ENCODE data around the gene ZNF232. TPM values are rescaled to one million over a fixed set of nuclear protein-coding genes. Genes with fewer than 3 reads are reported as not detected.
"Not testable (repeated sequence)": the region's sequence is repeated elsewhere in the genome, so short reads cannot be mapped to it uniquely, and the experiment has no call there.

Gene ZNF232
- total RNA-seq, 1 donor from 2014 or later: 11.4 TPM

DNA sequence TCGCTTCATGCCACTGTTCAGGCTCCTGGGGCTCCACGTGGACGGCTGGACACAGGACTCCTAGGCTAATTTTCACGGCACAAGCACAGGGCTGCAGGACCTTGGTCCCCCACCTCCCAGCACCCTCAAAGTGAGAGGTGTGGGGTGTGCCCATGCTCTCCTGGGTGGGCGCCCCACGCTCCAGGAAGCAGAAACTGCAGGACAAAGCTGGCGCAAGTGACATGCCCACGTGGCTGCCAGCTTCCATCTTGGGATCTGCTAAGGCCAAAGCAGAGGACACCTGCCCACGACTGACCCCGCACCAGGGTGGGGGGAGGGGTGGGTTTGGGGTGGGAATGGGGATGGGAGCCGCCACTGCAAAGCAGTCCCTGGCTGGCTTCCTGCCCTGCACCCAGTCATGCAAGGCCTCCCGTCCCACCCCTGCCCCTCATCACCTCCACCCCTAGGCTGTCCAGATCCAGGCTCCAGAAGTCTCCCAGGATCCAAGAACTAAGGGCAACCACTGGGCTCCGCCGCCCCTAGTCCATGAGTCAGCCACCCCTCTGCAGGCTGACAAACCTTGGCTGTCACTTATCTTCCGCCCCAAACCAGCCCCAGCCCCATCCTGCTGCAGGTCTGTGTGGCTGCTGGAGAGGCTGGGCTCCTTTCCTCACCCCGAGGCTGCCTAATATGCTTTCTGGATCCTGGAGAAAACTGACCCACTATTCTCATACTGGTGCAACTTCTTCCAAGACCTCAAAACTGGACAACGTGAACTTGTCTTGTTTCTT, 15.2 kb upstream of the ZNF232 start:
- intact Hi-C loops (cut with DNase I): no loop called here
- DNase-seq: peak; percentile 24

DNA sequence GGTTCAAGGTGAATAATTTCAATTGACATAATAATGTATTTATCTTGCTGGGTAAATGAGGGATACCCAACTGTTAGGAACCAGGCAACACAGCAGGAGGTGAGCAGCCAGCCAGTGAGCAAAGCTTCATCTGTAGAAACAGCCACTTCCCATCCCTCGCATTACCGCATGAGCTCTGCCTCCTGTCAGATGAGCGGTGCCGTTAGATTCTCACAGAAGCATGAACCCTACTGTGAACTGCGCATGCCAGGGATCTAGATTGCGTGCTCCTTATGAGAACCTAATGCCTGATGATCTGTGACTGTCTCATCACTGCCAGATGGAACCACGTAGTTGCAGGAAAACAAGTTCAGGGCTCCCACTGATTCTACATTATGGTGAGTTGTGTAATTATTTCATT, 13.2 kb upstream of the ZNF232 start:
- DNase-seq; H3K9me3 ChIP-seq; H3K4me1 ChIP-seq; ATAC-seq; intact Hi-C loops (cut with DNase I); H3K36me3 ChIP-seq; H3K4me3 ChIP-seq; H3K27ac ChIP-seq: not testable (repeated sequence)
- H3K27me3 ChIP-seq (ENCODE audit: low read depth): peaks cover 26% of the 10 kb centered on the region

More for the DNA sequence above, 15.2 kb upstream of the ZNF232 start:
- H3K4me3 ChIP-seq: no peak overlapping the region
- H3K9me3 ChIP-seq: no peaks in the 10 kb centered on the region
- peaks cover 6% of the 10 kb centered on the region for H3K4me1 ChIP-seq
- no peak for TF ChIP-seq CTCF (IDR thresholded peaks at IDR 0.05)
- no peak overlapping the region for H3K27ac ChIP-seq
- H3K36me3 ChIP-seq: no peaks in the 10 kb centered on the region
- ATAC-seq: no peak
- H3K27me3 ChIP-seq (ENCODE audit: low read depth): peaks cover 20% of the 10 kb centered on the region

DNA sequence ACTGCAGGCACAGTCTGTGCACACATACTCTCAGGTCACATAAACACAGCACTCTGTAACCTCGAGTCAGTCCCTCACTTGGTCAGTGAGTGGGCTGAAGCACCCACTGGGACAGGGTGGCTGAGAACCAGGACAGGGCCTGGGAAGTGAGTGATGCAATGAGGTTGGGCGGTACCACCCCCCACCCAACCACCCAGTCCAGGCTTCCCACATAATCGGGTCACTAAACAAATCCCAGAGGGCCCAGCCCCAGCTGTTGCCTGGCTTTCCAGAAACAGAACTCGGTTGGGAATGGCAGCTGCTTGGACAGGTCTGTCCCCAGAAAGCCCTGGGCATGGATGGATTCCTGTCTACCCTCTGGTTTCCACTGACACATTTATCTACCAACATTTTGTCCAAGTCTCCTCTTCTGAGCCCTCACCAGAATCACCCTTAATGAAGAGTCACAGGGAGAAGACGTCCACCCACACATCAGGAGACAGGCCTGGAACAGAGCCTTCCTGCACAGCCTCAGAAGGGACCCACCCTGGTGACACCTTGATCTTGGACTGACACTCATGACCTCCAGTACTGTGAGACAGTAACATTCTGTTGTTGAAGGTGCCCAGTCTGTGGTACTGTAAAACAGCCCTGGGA, 12.6 kb upstream of the ZNF232 start:
- intact Hi-C loops (cut with DNase I): not testable (repeated sequence)

GRCh38 chr17:5123343-5124124, 11.9 kb upstream of the ZNF232 start:
- no peaks in the 10 kb centered on the region for H3K9me3 ChIP-seq
- peaks cover 6% of the 10 kb centered on the region for H3K4me1 ChIP-seq
- H3K4me3 ChIP-seq: peak overlapping the region; percentile 56
- intact Hi-C loops (cut with DNase I): no loop called here
- H3K27me3 ChIP-seq (ENCODE audit: low read depth): peaks cover 26% of the 10 kb centered on the region
- no peak for TF ChIP-seq CTCF (IDR thresholded peaks at IDR 0.05)
- DNase-seq (peak; percentile 26), ATAC-seq (peak; percentile 49 to 56)
- H3K36me3 ChIP-seq: no peaks in the 10 kb centered on the region
- H3K27ac ChIP-seq: no peak overlapping the region

More for the DNA sequence above, 12.6 kb upstream of the ZNF232 start:
- not testable (repeated sequence) for H3K9me3 ChIP-seq, H3K27ac ChIP-seq, H3K4me3 ChIP-seq, H3K4me1 ChIP-seq, H3K36me3 ChIP-seq
- H3K27me3 ChIP-seq (ENCODE audit: low read depth): peaks cover 26% of the 10 kb centered on the region
- ATAC-seq (peak in 1 of 2 donors; percentile 14), DNase-seq (peak; percentile 14)

DNA sequence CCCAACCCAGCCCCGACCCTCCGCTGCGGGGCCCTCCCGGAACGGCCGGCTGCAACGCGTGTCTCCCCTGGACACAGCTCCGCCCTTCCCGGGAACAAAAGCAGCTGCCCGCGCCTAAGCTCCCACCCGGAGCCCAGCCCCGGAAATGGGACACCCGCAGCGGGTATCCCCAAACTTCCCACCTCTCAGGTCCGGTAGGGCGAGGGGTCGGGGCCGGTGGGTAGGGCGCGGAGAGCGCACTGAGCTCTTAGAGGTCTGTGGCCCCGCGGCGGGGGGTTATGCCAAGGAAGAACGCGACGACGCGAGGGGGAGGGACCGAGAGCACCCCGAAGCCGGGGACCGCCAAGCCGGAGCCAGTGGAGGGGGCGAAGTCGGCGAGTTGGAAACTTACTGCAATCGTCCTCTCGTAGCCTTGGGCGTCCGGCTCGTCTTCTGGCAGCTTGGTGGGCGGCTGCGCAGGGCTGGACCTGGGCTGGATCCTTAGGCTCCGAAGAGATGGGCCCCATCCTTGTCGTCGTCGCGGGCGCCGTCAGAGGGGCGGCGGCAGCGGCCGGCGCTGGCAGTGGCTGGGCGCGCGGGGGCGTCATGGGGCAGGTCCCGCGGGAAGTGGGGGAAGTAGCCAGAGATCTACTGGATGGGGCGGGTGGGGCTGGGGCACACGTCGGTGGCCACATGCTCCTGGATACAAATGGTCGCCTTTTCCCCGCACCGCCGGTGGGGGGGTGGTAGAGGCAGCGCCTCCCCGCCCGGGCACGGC, 11.1 kb upstream of the ZNF232 start:
- intact Hi-C loops (cut with DNase I): no loop called here

DNA sequence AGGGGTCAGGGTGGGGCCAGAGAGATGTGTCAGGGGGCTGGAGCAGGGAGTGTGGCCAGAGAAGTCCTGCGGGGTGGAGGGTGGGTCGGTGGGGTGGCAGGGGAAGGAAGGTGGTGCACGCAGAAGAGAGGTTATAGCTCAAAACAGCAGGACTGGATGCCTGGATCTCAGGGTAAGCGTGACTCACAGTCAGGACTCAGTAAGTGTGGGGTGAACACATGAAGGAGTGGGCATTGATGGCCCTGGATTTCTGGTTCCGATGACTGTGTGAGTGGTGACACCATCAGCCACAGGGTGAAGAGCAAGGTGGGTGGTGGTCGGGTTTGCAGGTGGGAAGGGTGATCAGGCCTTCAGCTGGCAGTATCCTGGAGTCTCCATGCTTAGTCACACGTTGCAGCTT, 10.4 kb upstream of the ZNF232 start:
- peak; percentile 10 for DNase-seq

More for the DNA sequence above, 11.1 kb upstream of the ZNF232 start:
- peak; percentile 58 for DNase-seq
- no peak overlapping the region for H3K27ac ChIP-seq
- H3K4me1 ChIP-seq: peaks cover 6% of the 10 kb centered on the region
- peak; percentile 13 for TF ChIP-seq CTCF (IDR thresholded peaks at IDR 0.05)
- no peaks in the 10 kb centered on the region for H3K36me3 ChIP-seq
- H3K4me3 ChIP-seq: peak overlapping the region; percentile 56
- no peaks in the 10 kb centered on the region for H3K9me3 ChIP-seq
- H3K27me3 ChIP-seq (ENCODE audit: low read depth): peaks cover 26% of the 10 kb centered on the region
- peak; percentile 78 to 81 for ATAC-seq

More for the DNA sequence above, 10.4 kb upstream of the ZNF232 start:
- H3K27ac ChIP-seq; intact Hi-C loops (cut with DNase I); H3K9me3 ChIP-seq; H3K4me1 ChIP-seq; ATAC-seq; H3K36me3 ChIP-seq: not testable (repeated sequence)
- peak overlapping the region; percentile 56 for H3K4me3 ChIP-seq
- H3K27me3 ChIP-seq (ENCODE audit: low read depth): peaks cover 28% of the 10 kb centered on the region

All from lower lobe of right lung (tissue), 2 donors.